NCI-H1048 (cell line): ENCODE data around the gene CNTFR.
"Not testable (repeated sequence)": the region's sequence is repeated elsewhere in the genome, so short reads cannot be mapped to it uniquely, and the experiment has no call there.

Source experiments
- DNase-seq: peaks from one replicate; lab custom pipeline; 2025; lab: John Stamatoyannopoulos, UW

The CNTFR gene, protein sequence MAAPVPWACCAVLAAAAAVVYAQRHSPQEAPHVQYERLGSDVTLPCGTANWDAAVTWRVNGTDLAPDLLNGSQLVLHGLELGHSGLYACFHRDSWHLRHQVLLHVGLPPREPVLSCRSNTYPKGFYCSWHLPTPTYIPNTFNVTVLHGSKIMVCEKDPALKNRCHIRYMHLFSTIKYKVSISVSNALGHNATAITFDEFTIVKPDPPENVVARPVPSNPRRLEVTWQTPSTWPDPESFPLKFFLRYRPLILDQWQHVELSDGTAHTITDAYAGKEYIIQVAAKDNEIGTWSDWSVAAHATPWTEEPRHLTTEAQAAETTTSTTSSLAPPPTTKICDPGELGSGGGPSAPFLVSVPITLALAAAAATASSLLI

DNA sequence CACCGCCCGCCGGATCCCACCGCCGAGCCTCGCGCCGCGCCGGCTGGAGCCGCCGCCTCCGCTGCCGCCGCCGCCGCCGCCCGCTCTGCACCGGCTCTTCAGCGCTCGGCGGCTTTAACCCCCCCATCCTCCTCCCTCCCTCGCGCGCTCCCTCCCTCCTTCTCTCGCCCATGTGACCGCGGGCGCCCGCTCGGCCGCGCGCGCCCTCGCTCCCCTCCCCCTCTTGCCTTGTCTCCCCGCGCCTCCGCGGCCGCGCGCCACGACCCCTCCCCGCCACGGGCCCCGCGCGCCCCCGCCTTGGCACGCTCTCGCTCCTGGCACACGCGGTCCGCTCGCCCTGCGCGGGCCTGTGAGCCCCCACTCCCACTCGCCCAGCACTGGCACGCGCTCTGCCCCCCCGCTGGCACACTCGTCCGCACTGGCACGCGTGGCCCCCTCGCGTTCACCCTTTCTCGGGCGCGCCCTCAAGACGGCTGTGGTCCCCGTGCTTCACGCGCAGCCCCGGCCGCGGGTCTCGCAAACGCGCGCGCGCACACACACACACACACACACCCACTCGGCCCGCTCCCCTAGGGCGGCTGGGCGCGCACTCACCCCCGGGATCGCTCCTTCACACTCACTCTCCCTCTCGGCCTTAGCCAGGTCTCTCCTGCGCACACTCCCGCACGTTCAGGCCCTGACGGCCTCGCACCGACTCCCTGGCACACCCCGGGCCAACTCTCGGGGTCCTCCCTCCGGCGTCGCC is at the start of gene CNTFR:
Gene CNTFR (minus strand): TSS at position 89 of the 745 bp plus-strand sequence. CDS start 20,743 bp downstream, outside the sequence.
- DNase-seq = no peak

DNA sequence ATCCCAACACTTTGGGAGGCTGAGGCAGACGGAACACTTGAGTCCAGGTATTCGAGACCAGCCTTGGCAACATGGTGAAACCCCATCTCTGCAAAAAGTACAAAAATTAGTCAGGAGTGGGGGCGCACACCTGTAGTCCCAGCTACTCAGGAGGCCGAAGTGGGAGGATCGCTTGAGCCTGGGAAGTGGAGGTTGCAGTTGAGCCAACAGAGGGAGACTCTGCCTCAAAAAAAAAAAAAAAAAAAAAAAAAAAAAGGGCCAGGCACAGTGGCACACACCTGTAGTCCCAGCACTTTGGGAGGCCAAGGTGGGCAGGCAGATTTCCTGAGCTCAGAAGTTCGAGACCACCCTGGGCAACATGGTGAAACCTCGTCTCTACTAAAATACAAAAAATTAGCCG is 49.8 kb upstream of the CNTFR start:
- not testable (repeated sequence) for DNase-seq

DNA sequence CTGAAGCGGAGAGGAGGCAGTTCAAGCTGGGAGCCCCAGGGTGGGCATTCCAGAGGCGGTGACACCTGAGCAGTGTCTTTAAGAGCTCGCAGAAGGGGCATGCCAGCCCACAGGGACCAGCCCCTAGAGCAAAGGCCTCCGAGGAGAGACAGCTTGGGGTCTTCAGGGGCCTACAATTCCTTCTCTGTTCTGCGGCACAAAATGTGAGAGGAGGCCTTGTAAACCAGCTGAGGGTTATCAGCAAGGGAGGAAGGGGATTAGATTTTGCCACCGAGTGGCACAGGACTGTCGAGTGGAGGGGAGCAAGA is 48.6 kb upstream of the CNTFR start:
- no peak for DNase-seq

DNA sequence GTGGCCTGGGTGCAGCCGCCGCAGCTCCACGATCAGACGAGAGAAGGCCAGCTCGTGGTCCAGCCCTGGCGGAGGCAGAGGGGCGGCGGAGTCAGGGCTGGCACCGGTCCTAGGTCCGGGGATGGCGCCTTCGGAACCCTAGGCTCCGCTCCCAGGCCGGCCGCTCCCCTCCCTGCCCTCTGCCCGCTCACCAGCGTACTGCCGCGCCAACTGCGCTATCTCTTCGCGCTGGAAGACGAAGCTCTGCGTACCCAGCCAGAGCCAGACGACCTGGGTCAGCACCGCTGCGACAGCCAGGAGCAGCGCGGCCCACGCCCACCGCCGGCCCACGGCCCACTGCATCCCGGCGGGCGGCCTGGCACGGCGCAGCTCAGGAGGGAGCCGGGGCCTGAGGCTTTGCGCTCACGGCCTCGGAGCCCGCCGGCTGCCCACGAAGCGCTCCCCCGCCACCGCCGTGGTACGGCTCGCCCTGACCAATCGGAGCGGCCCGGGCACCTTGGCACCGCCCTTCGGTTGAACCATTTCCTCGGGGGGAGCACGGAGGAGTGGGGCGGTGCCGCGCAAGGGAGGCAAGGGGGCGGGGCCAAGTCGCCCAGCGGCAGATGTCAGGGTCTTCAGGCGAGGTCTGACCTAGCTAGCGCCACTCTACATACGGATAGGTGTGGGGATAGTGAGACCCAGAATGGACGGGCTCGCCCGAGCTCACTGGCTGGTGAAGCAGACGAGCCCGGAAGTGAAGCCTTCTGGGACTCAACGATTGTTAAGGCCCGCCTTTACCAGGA is 48.0 kb upstream of the CNTFR start, which contains the start of gene SIGMAR1:
Gene SIGMAR1 (minus strand): TSS at position 432 of the 782 bp plus-strand sequence. CDS start 90 bp downstream, at position 342.
- peak; percentile 77 for DNase-seq

DNA sequence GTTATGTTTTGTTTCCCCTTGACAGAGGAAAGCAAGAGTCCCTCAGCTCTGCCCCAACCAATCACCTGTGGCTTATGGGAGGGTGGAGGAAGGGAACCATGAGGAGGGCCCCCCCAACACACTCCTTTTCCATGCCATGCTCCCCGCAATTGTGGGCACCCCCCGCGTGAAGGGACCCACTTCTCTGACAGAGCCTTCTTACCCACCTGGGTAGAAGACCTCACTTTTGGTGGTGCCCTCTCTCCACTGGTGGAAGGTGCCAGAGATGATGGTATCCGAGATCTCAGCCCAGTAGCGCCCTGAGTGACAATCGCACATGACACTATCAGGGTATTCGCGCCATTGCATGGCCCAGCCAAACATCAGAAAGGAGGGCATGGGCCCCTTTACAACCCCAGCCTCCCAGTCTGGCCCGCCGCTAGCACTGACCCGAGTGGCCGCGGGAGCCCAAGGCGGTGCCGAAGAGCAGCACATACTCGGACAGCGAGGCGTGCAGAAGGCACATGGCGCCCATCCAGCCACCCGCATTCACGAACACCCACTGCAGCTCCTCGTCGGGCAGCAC is 47.3 kb upstream of the CNTFR start:
- no peak for DNase-seq

DNA sequence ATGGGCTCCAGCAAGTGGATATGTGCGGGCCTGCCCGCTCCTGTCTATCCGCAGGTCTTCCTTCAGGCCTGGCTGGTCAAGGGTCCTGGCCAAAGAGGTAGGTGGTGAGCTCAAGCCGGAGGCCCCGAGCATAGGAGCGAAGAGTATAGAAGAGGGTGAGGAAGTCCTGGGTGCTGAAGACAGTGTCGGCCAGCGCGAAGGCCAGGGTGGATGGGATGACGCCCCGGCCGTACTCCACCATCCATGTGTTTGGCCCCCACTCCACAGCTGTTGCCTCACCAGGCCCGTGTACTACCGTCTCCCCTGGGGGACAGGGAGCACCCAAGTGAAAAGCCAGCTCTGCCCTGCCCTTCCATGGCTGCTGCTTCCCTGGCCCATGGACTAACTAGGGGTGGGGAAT is 46.0 kb upstream of the CNTFR start:
- DNase-seq = no peak

DNA sequence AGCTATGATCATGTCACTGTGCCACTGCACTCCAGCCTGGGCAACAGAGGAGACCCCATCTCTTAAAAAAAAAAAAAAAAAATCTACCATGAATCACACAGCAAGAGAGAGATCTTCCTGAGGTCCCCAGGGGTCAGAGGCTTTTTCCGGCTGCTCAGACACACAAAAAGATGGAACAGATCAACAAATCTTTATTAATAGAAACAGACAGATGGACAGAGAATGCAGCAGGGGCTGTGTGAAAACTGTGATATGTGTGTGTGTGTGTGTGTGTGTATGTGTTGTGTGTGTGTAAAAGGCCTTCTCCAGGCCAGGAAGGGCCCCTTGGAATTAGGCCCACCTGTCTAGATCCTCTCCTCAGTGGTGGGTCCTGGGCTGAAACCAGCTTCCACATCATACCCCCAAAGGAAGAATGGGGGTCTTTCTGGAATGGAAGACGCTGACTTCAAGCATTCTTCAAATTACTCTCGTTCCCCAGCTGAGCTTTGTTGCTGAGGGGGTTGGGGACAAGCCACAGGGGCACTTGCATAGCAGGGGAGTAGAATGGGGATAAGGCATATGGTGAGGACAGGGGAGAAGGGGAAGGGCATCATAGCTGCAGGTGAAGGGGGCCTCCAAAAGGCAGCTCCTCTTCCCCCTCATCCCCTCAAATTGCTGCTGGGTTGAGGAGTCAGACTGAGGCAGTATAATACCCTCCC is 45.2 kb upstream of the CNTFR start:
- no peak for DNase-seq

DNA sequence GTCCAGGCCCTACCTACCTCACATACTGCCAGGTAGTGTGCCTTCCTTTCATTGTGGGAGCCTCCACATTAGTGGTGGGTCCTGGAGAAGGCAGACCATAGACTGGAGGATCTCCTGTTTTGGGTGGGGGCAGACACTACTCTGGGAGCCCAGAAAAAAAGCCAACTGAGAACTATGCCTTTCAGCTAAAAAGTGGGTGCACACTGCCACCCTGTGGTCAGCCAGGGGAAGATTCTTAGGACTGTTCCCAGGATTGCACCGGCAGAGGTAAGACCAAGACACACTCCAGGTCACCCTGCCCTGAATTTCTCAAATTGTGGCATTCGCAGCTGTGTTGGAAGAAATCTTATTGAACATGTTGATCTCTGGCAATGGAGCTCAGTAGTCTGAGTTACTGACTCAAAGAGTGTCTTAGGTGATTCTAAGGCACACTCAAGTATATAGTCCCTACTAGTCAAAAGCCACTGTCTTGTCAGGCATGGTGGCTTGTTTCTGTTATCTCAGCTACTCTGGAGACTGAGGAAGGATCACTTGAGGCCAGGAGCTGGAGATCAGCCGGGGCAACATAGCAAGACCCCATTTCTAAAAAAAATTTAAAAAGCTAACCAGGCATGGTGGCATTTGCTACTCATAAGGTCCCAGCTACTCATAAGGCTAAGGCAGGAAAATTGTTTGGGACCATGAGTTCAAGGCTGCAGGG is 44.5 kb upstream of the CNTFR start:
- no peak for DNase-seq

DNA sequence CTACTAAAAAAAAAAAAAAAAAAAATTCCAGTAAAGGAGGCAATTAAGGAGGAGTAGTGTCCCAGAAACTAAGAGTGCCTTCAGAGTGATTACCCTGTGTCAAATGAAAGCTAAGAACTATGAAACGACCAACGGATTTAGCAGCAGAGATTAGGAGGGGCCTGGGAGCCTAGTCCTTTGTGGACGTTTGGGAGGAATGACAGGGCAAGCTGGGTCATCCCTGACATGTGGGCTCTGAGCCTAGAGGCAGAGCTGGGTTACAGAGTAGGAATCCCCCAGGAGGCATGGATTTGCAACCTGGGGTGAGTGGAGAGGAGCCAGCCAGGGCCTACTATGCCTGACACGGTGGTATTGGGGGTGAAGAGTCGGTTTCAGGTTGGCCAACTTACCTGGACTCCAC is 43.6 kb upstream of the CNTFR start:
- no peak for DNase-seq

DNA sequence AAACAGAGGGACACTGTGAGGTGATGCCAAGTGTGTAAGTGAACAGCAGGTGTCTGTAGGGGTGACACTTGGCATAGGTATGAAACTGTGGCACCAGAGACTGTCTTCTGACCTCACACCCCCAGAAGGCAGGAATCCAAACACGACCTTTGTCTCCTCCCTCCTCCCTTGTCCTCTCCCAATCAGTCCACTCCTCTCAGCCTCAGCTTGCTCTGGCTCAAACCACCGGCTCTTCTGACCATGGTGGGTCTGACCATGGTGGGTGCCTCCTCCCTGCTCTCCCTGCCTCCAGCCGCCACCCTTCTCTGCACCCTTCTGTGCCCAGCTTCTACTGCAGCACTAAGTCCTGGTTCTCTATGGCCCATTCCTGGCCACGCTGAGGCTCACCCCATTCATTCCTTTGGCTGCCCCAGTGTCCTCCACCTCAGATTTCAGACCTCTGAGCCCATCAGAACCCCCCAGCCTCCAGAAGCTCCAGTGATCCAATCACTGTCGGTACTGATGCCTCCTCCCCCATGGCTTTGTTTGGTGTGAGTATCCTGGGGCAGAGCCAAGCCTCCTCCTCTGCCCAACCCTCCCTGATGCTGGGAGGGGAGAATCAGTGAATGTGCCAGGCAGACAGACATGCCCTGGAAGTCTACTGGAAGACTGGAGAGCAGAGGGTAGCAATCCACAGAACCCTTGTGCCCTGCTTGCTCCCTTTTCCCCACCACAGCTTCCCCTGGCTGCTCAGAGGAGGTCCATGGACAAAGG is 41.1 kb upstream of the CNTFR start:
- DNase-seq = no peak

DNA sequence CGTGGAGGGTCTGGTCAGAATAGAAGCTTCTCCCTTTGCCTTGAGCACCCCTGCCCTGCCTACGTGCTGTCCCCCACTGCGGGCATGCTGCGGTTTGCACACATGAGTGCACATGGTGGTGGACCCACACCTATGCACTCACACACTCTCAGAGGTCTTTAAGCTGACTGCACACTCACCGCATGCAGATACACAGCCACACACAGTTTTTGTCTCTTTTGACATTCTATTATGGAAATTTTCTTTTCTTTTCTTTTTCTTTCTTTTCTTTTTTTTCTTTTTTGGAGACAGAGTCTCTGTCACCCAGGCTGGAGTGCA is 39.9 kb upstream of the CNTFR start:
- no peak for DNase-seq

DNA sequence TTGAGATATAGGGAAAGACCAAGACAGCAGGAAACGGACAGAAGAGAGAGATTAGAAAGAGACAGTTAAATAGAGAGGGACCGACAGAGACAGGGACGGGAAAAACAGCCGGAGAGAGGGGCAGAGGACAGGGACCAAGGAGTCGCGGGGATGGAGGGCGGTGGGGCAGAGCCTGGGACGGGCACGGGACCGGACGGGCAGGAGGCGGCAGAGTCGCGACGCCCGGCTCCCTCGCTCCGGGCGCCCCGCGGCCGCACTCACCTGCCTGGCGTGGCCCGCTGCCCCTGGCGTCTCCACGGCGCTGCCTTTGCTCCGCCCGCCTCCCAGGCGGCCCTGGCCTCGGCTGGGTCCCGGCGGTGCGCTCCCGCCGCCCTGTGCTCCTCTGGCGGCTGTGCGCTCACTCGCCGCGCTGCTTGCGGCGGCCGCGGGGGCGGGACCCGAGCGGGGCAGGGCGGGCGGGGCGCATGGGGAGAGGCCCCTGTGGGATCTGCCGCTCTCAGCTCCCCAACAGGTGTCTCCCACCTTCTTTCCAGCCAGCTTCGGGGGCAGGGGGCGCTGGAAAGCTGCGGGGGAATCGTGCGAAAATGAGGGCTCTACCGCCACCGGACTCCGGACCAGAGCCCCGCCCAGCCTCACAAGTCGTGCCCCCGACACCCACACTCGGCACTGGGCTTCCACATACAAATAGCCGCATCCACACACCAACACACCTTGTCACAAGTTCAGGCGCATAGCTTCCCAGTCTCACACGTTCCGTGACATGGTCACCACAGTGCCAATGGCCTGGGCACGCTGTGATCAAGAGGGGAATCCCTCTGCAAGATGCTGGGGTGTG is 39.3 kb upstream of the CNTFR start, which contains the start of gene ARID3C:
Gene ARID3C (minus strand): TSS at position 411 of the 835 bp plus-strand sequence. CDS start 1,052 bp downstream, outside the sequence.
- DNase-seq = no peak

DNA sequence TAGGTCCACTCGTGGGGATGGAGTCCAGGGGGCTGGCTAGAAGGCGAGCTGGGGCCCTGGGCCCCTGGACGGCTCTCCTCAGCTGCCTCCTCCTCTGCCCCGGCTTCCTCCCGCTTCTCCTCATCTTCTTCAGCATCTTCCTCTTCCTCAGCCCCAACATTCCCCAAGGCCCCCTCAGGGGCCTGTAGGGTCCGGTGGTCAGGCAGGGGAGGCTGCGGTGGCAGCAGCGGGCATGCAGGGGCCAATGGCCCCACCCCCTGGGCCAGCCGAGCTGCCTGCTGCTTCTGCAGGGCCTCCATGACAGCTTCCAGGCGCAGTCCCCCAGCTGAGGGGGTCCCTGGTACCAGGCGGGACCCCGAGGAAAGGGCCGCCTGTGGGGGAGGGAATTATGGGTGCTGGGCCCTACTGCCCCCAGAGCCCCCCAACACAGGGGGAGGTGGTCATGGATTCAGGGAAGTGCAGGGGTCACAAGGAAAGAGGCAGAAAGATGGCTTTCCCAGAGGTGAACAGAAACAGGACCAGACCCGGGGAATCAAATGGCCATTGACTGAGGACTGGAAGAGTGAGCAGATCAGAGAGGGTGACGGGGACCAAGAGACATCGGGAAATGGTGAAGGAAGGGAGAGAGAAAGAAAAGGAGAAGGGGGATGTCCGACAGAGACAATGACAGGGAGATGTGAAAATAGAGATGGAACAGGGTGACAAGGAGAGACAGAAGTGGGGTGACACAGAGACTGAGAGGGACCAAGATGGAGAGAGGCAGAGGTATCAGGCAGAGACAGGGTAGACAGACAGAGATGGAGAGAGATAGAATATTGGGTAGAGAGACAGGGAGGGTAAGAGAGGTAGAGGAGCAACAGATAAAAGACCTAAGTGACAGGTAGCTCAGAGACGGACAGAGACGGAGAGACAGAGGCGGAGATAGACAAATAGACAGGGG is 38.5 kb upstream of the CNTFR start:
- no peak for DNase-seq

DNA sequence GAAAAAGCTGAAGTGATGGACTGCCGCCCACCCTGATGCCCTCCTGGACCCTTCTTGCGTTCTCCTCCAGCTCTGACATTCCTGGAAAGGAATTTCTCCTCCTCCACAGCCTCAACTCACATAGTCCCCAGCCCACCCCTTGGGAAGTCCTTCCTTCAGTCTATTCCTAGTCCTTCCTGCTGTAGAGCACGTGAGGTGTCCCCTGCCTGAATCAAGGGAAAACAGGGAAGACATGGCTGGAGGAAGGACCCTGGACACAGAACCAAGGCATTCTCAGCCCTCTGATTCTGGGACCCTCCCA is 35.6 kb upstream of the CNTFR start:
- DNase-seq = no peak

DNA sequence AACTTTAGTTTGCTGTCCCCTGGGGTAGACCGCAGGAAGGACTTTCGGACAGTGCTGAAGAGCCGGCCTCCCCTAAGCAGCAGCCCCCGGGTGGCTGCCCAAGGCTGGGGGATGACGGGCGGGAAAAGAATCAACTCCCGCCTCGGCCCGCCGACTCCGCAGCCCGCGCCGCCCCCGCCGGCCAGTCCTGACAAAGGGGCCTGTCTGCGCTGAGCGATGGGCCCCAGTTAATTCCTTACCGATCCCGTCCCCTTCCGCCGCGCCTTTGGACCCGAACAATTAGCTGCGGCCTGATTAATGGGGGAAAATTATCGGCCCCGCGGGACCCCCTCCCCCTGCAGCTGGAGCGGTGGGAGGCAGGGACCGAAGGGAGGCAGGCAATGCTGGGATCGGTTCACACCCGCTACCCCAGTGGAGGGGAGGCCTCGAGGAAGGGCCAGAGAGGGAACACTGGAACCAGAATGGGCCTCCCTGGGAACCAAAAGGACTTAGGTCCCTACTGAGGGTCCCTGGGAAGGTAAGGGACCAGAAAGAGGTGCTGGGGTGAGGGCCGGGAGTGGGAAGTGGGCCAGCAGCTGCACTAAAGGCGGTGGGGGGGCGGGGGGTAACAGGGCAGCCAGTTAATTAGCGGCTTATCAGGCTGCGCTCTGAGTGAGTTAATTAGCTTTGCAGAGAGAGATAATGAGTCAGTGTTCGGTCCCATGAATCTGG is 35.1 kb upstream of the CNTFR start:
- DNase-seq = no peak

DNA sequence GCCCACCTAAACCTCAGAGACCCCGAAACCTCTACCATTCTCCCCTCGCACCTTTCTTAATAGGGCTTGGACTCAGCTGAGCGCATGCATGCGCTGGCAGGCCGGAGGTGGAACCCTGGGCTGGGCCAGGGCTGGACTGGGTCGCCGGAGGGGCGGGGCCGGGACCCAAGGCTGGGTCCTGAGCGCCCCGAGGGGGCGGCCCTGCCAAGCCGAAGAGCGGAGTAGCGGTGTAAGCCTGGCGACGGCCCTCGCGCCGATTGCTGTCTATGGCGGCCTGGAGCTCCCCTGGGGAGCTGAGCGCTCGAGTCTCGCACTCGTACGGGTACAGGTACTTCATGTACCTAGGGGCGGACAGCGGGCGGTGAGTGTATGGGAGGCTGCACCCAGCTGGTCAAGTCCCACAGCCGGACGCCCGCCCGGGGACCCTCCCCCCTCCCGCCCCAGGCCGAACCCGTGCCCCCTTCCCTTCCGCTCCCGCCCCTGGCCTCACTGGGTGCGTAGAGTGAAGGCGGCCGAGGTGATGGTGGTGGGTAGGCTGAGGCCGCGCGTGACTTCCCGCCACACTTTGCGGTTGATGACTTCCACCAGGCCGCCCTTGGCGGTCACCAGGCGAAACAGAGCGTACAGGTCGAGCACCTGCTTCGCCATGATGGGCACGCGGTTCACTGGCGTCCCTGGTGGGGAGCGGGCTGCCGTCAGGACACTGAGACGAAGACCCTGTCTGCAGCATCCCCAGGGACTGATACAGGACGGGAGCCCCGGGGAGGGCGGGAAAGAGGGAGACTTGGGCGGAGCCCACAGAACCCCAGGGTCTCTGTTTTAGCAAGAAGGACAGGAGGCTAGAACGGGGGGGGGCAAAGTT is 34.1 kb upstream of the CNTFR start:
- DNase-seq = no peak
